H9 (cell line): ENCODE data around the gene SMG7. TPM values are rescaled to one million over a fixed set of nuclear protein-coding genes. Genes with fewer than 3 reads are reported as not detected.

Source experiments
- DNase-seq: peaks from one replicate; pipeline ENCODE4 v3.0.0-alpha.2; 2017
- H2AFZ ChIP-seq: one replicate; pipeline ENCODE4 v1.6.1; 2013; ENCODE audit warnings: mild to moderate bottlenecking, low read length, control low read depth, moderate library complexity
- H2AK5ac ChIP-seq: 2 replicates; pipeline ENCODE4 v1.6.1; 2013; ENCODE audit warnings: low read length, control low read depth, mixed read lengths; ENCODE audit not compliant: insufficient read length
- H2BK120ac ChIP-seq: one replicate; pipeline ENCODE4 v1.6.1; 2013; ENCODE audit warnings: low read depth, mild to moderate bottlenecking, low read length, control low read depth, inconsistent platforms; ENCODE audit not compliant: poor library complexity, severe bottlenecking
- H2BK12ac ChIP-seq: 2 replicates; pipeline ENCODE4 v1.6.1; 2013; ENCODE audit warnings: low read length, control low read depth, mixed read lengths, low read depth; ENCODE audit not compliant: insufficient read length
- H2BK15ac ChIP-seq: 2 replicates; pipeline ENCODE4 v1.6.1; 2013; ENCODE audit warnings: low read depth, low read length, control low read depth
- H2BK20ac ChIP-seq: one replicate; pipeline ENCODE4 v1.6.1; 2013; ENCODE audit warnings: low read depth, mild to moderate bottlenecking, low read length, control low read depth, inconsistent platforms; ENCODE audit not compliant: poor library complexity, severe bottlenecking
- H2BK5ac ChIP-seq: 2 replicates; pipeline ENCODE4 v1.6.1; 2013; ENCODE audit warnings: low read length, control low read depth, mixed read lengths; ENCODE audit not compliant: insufficient read length
- H3K14ac ChIP-seq: 2 replicates; pipeline ENCODE4 v1.6.1; 2013; ENCODE audit warnings: low read length, control low read depth; ENCODE audit not compliant: insufficient read depth
- H3K18ac ChIP-seq: 2 replicates; pipeline ENCODE4 v1.6.1; 2013; ENCODE audit warnings: low read depth, mild to moderate bottlenecking, mixed read lengths, low read length, control low read depth; ENCODE audit not compliant: insufficient read length
- H3K23ac ChIP-seq: 2 replicates; pipeline ENCODE4 v1.6.1; 2013; ENCODE audit warnings: low read length, control low read depth, mixed read lengths, low read depth; ENCODE audit not compliant: insufficient read length
- H3K23me2 ChIP-seq: 2 replicates; pipeline ENCODE4 v1.6.1; 2013; ENCODE audit warnings: low read depth, mild to moderate bottlenecking, mixed read lengths, low read length, control low read depth; ENCODE audit not compliant: insufficient read length, poor library complexity, severe bottlenecking
- H3K27ac ChIP-seq: 2 replicates; pipeline ENCODE4 v1.5.1; 2013; ENCODE audit warnings: low read length, control low read depth, mixed read lengths, low read depth; ENCODE audit not compliant: insufficient read length
- H3K27me3 ChIP-seq: 2 replicates; pipeline ENCODE4 v1.6.1; 2013; ENCODE audit warnings: low read length, control low read depth, inconsistent platforms; ENCODE audit not compliant: insufficient read depth
- H3K4ac ChIP-seq: 2 replicates; pipeline ENCODE4 v1.6.1; 2013; ENCODE audit warnings: low read depth, mild to moderate bottlenecking, control low read depth, inconsistent platforms, low read length, moderate library complexity
- H3K4me1 ChIP-seq: 2 replicates; pipeline ENCODE4 v1.6.1; 2013; ENCODE audit warnings: low read length, control low read depth, inconsistent platforms; ENCODE audit not compliant: insufficient read depth
- H3K4me2 ChIP-seq: 2 replicates; pipeline ENCODE4 v1.6.1; 2013; ENCODE audit warnings: low read length, control low read depth, mixed read lengths; ENCODE audit not compliant: insufficient read length, insufficient read depth
- H3K56ac ChIP-seq: 2 replicates; pipeline ENCODE4 v1.6.1; 2013; ENCODE audit warnings: low read depth, mild to moderate bottlenecking, mixed read lengths, low read length, control low read depth; ENCODE audit not compliant: insufficient read length
- H3K79me1 ChIP-seq: 2 replicates; pipeline ENCODE4 v1.6.1; 2013; ENCODE audit warnings: low read depth, mild to moderate bottlenecking, moderate library complexity, low read length, control low read depth, inconsistent platforms; ENCODE audit not compliant: insufficient read depth, poor library complexity, severe bottlenecking
- H3K79me2 ChIP-seq: 2 replicates; pipeline ENCODE4 v1.6.1; 2013; ENCODE audit warnings: low read length, control low read depth, inconsistent platforms; ENCODE audit not compliant: insufficient read depth
- H3K9ac ChIP-seq: 2 replicates; pipeline ENCODE4 v1.6.1; 2013; ENCODE audit warnings: low read length, control low read depth, mixed read lengths; ENCODE audit not compliant: insufficient read length; ENCODE audit errors: extremely low read depth
- H3K9me3 ChIP-seq: one replicate; pipeline ENCODE4 v1.6.1; 2013; ENCODE audit warnings: low read depth, low read length, inconsistent platforms; ENCODE audit not compliant: control insufficient read depth
- H3T11ph ChIP-seq: one replicate; pipeline ENCODE4 v1.6.1; 2013; ENCODE audit warnings: mild to moderate bottlenecking, low read length, control low read depth, inconsistent platforms
- H4K20me1 ChIP-seq: one replicate; pipeline ENCODE4 v1.6.1; 2013; ENCODE audit not compliant: control insufficient read depth, insufficient read length, insufficient read depth
- H4K5ac ChIP-seq: 2 replicates; pipeline ENCODE4 v1.6.1; 2013; ENCODE audit warnings: low read depth, mild to moderate bottlenecking, mixed read lengths, low read length, control low read depth; ENCODE audit not compliant: insufficient read length
- H4K8ac ChIP-seq: replicated peaks from 2 replicates; pipeline ENCODE4 v1.6.1; 2013; ENCODE audit warnings: low read length, control low read depth, mixed read lengths, low read depth; ENCODE audit not compliant: insufficient read length
- H4K91ac ChIP-seq: 2 replicates; pipeline ENCODE4 v1.6.1; 2013; ENCODE audit warnings: low read depth, mild to moderate bottlenecking, moderate library complexity, mixed read lengths, low read length, control low read depth; ENCODE audit not compliant: insufficient read length
- H3K27ac Mint-ChIP-seq, 3 experiments: 2 replicates in 2 of 3; 3 replicates in 1 of 3; pipeline ENCODE4 v1.8.0; 2020 to 2021; ENCODE audit warnings: mixed read lengths in 3 of 3, mild to moderate bottlenecking in 1 of 3, moderate library complexity in 1 of 3
- H3K27me3 Mint-ChIP-seq: 2 replicates; pipeline ENCODE4 v1.8.0; 2021; ENCODE audit warnings: low read depth, mild to moderate bottlenecking, moderate library complexity, mixed read lengths
- H3K36me3 Mint-ChIP-seq, 3 experiments: 2 replicates in 2 of 3; 3 replicates in 1 of 3; pipeline ENCODE4 v1.8.0; 2020 to 2021; ENCODE audit warnings: low read depth in 3 of 3, mixed read lengths in 3 of 3; ENCODE audit not compliant: insufficient read depth in 1 of 3
- H3K4me1 Mint-ChIP-seq, 2 experiments: 2 replicates each; pipeline ENCODE4 v1.8.0; 2020; ENCODE audit warnings: mixed read lengths in 2 of 2
- H3K4me3 Mint-ChIP-seq, 2 experiments: 2 replicates in 1 of 2; 3 replicates in 1 of 2; pipeline ENCODE4 v1.8.0; 2020 to 2021; ENCODE audit warnings: mild to moderate bottlenecking in 2 of 2, mixed read lengths in 2 of 2, moderate library complexity in 1 of 2
- H3K9me3 Mint-ChIP-seq, 2 experiments: 2 replicates in 1 of 2; 3 replicates in 1 of 2; pipeline ENCODE4 v1.8.0; 2020; ENCODE audit warnings: mild to moderate bottlenecking in 2 of 2, mixed read lengths in 2 of 2, moderate library complexity in 1 of 2
- whole genome bisulfite sequencing: extraction: QIAGEN DNeasy Blood & Tissue Kit; methylation state at CpG from one replicate; pipeline ENCODE4 v1.1.7; 2013; ENCODE audit warnings: missing lambda C conversion rate, low lambda C conversion rate, mixed read lengths; ENCODE audit not compliant: insufficient read length; ENCODE audit errors: extremely low coverage; 5-methylcytosine and 5-hydroxymethylcytosine counted together
- total RNA-seq: library from RNA; stranded (reverse); gene quantifications from 2 replicates; pipeline ENCODE4 v1.2.1, GENCODE V29; 2021
- TF ChIP-seq, protein P1 (sequence below): fragments of 200-600 bp; sonication (generic); conservative IDR thresholded peaks from 3 replicates; pipeline ENCODE4 v1.8.0; 2021; ENCODE audit warnings: antibody characterized with exemption, mild to moderate bottlenecking

SMG7 gene
- total RNA-seq, 1 experiment from 2014 or later: 77.0 TPM

DNA sequence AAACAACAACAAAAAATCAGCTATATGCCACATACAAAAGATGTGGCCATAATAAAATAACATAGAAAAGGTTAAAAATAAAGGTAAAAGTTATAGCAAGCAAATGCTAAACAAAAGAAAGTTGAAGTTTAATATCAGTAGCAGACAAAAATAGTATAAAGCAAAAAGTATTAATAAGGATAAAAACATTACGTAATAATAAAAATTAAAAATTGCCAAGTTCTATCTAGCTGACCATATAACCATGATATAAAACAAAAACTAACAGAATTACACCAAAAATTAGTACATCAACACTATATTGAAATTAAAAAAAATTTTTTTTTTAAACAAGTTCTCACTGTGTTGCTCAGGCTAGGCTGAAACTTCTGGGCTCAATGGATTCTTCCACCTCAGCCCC, 15.5 kb upstream of the SMG7 start:
- Histone ChIP-seq H3K4me2 (no peak overlapping the region), H4K20me1 (no peaks in the 10 kb centered on the region), H3K79me2 (no peaks in the 10 kb centered on the region), H4K8ac (no peak overlapping the region), H2AK5ac (no peak overlapping the region), H3K4ac (no peak overlapping the region), H2BK12ac (no peak overlapping the region), H2BK5ac (no peak overlapping the region), H3K14ac (no peak overlapping the region), H3K9me3 (no peaks in the 10 kb centered on the region), H3K27me3 (no peaks in the 10 kb centered on the region), H3K23ac (no peak overlapping the region), H3T11ph (no peak overlapping the region), H4K5ac (no peak overlapping the region), H3K56ac (no peak overlapping the region), H2BK15ac (no peak overlapping the region), H4K91ac (no peak overlapping the region), H3K27ac (no peak overlapping the region), H2BK20ac (no peak overlapping the region), H3K79me1 (no peaks in the 10 kb centered on the region), H3K4me1 (no peaks in the 10 kb centered on the region; the same call in 1 of the 2 replicates), H3K18ac (no peak overlapping the region), H3K9ac (no peak overlapping the region), H2AFZ (no peak overlapping the region), H3K23me2 (no peaks in the 10 kb centered on the region), H2BK120ac (no peak overlapping the region)
- H3K36me3 Mint-ChIP-seq: no peaks in the 10 kb centered on the region
- TF ChIP-seq, protein P1, sequence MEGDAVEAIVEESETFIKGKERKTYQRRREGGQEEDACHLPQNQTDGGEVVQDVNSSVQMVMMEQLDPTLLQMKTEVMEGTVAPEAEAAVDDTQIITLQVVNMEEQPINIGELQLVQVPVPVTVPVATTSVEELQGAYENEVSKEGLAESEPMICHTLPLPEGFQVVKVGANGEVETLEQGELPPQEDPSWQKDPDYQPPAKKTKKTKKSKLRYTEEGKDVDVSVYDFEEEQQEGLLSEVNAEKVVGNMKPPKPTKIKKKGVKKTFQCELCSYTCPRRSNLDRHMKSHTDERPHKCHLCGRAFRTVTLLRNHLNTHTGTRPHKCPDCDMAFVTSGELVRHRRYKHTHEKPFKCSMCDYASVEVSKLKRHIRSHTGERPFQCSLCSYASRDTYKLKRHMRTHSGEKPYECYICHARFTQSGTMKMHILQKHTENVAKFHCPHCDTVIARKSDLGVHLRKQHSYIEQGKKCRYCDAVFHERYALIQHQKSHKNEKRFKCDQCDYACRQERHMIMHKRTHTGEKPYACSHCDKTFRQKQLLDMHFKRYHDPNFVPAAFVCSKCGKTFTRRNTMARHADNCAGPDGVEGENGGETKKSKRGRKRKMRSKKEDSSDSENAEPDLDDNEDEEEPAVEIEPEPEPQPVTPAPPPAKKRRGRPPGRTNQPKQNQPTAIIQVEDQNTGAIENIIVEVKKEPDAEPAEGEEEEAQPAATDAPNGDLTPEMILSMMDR: no peak
- H3K4me3 Mint-ChIP-seq: no peak overlapping the region
- peaks cover 15% of the 10 kb centered on the region in 2 experiments for H3K4me1 Mint-ChIP-seq
- no CpG with 5 or more reads among the region's 1 CpG for WGBS
- H3K27ac Mint-ChIP-seq: no peak overlapping the region
- peaks cover 0 to 3% of the 10 kb centered on the region in 2 experiments; a peak in 1 of 5 replicates for H3K9me3 Mint-ChIP-seq
- DNase-seq: no peak
- H3K27me3 Mint-ChIP-seq: no peaks in the 10 kb centered on the region
